Dermis blood vessel endothelial cell (primary cell): ENCODE results near the gene MAMLD1. TPM values are rescaled to one million over a fixed set of nuclear protein-coding genes. Genes with fewer than 3 reads are reported as not detected.

ENCODE experiments used
- DNase-seq: peaks from one replicate; pipeline ENCODE4 v3.0.0; 2010
- total RNA-seq: library from RNA; depleted of rRNA; stranded (reverse); fragments of >200 nt; gene quantifications from 2 replicates; pipeline ENCODE4 v1.2.3, GENCODE V29; 2014

Gene MAMLD1
- total RNA-seq, 1 donor from 2014 or later: 0.85 TPM

GRCh38 chrX:150406596-150406995, 43.5 kb downstream of the MAMLD1 start:
- DNase-seq: no peak

DNA sequence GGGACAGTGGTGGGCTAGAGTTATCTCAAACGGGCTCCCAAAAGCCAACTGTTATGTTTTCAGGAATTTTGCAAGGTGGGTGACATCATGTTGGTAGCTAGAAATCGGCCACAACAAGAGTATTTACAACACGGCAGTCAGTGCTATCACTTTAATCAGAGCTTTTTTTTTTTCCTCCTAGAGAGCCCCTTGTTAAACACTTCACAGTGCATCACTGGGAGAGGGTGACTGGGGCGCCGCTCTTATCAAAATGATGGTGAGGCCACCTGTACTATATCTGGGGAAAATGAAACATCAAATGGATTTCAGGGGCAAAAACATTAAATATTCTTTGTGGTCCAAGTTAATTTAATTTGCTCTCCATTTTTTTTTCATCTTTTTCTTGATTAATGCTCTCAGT, 44.9 kb downstream of the MAMLD1 start:
- no peak for DNase-seq

- no peak for DNase-seq
Observed at GRCh38 chrX:150408561-150408960, 45.4 kb downstream of the MAMLD1 start.

GRCh38 chrX:150409486-150409885, 46.4 kb downstream of the MAMLD1 start:
- DNase-seq: no peak

GRCh38 chrX:150409964-150410363, 46.8 kb downstream of the MAMLD1 start:
- DNase-seq: no peak

DNA sequence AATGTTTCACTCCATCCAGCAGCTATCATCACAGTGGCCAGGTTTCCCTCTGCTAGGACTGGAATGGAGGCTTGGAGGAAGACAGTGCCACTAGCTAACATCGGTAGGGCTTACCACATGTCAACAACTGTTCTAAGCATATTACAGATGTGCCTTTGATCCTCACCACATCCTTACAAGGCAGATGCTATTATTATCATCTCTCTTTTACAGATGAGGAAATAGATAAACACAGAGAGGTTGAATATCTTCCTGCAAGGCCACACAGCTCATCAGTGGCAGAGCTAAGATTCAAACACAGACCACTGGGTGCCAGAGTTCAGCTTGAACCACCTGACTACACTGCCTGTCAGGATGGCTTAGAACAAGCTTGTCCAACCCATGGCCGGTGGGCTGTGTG, 47.4 kb downstream of the MAMLD1 start:
- no peak for DNase-seq

GRCh38 chrX:150411656-150412055, 48.5 kb downstream of the MAMLD1 start:
- DNase-seq: no peak

GRCh38 chrX:150414228-150414627, 51.1 kb downstream of the MAMLD1 start:
- DNase-seq: no peak

DNA sequence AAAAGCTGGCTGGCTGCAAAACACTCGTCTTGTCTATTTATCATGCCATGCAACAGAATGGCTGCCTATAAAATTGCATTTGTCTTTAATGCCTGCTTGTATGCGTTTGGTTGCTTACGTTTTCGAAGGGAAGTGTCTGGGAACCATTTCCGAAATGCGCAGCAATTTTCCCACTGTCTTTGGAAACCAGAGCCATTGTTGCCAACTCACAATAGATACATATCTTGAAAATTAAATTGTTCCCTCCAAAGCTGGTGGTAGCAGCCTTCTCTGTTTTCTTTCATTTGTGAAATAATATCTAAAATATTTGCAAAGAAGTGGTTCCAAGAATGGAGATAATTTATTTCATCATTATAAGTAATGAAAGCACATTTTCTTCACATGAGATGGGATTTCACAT, 53.4 kb downstream of the MAMLD1 start:
- DNase-seq: peak; percentile 2

DNA sequence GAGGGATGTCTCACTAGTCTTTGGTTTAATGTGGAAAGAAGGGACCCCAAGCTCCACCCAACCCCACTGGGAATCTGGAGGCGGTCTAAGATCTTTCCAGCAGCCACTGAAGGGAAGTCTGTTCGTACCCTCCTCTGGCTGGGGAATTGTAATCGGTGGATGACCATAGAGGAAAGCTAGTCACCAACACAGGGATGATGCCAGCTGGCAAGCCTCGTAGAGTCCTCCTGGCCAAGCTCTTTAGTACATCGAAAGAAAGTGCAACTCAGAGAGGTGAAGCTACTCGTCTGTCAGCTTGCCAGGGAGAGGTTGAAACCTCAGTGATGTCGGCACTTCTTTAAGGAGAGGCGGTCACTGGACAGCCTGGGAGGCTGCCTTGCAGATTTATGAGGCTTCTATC, 58.7 kb downstream of the MAMLD1 start:
- DNase-seq: no peak

- peak; percentile 5 for DNase-seq
Observed at GRCh38 chrX:150429594-150429993, 66.5 kb downstream of the MAMLD1 start.

DNA sequence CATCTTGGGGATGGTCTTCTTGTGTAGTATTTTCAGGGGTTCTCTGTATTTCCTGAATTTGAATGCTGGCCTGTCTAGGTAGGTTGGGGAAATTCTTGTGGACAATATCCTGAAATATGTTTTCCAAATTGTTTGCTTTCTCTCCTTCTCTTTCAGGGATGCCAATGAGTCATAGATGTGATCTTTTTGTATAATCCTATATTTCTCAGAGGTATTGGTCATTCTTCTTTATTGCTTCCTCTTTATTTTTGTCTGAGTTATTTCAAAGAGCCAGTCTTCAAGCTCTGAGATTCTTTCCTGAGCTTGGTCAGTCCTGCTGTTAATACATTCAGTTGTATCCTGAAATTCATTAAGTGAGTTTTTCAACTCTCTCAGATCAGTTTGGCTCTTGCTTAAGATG, 73.1 kb downstream of the MAMLD1 start:
- DNase-seq: no peak

DNA sequence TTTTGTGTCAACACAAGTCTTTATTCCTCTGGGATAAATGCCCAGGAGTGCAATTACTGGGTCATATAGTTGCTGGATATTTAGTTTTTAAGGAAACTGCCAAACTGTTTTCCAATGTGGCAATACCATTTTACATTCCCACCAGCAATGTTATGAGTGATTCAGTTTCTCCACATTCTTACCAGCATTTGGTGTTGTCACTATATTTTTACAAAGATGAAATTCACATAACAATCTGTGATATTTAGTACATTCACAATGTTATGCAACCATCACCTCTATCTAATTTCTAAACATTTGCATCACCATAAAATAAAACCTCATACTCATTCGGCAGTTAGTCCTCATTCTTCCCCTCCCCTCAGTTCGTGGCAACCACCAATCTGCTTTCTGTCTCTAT, 75.0 kb downstream of the MAMLD1 start:
- DNase-seq: no peak

- peak; percentile 77 for DNase-seq
Observed at GRCh38 chrX:150446151-150446550, 83.0 kb downstream of the MAMLD1 start.

DNA sequence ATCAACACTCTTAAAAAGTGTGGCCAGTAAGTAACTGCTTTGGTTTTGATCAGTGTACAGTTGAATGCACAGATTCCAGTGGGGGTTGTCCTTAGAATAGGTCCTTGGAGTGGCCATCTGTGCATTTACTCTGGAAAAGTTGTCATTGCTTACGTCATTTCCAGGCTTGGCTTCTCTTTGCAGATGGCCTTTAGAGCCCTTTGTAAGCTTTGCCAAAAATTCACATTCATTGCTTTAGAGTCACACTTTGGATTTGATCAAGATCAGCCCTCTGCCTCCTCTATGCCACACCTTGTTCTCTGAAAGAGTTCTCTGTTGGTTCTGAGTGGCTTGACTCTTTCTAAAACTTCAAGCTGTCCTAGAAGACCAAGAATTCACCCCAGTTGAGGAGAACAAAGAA, 83.9 kb downstream of the MAMLD1 start:
- DNase-seq: peak; percentile 57

DNA sequence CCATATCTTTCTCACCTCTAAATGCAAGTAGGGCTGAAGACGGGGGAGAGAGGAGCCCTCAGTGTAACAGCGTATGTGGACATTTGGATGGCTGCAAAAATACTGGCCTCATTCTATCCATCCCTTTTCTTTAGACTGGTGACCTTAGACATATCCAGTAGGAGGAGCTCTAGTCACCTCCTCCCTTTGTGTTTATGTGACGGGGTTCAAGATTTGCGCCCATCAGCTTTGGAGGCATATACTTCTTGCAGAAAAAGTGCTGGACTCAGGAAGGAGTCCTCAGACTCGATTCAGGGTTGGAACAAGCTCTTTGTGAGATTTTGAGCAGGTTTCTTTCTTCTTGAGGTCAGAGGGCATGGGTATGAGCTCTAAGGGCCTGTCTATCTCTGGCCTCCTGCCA, 86.2 kb downstream of the MAMLD1 start:
- no peak for DNase-seq

GRCh38 chrX:150450519-150451177, 87.5 kb downstream of the MAMLD1 start:
- DNase-seq: no peak

- no peak for DNase-seq
Observed at GRCh38 chrX:150451953-150452352, 88.8 kb downstream of the MAMLD1 start.

GRCh38 chrX:150454083-150454482, 91.0 kb downstream of the MAMLD1 start:
- no peak for DNase-seq

DNA sequence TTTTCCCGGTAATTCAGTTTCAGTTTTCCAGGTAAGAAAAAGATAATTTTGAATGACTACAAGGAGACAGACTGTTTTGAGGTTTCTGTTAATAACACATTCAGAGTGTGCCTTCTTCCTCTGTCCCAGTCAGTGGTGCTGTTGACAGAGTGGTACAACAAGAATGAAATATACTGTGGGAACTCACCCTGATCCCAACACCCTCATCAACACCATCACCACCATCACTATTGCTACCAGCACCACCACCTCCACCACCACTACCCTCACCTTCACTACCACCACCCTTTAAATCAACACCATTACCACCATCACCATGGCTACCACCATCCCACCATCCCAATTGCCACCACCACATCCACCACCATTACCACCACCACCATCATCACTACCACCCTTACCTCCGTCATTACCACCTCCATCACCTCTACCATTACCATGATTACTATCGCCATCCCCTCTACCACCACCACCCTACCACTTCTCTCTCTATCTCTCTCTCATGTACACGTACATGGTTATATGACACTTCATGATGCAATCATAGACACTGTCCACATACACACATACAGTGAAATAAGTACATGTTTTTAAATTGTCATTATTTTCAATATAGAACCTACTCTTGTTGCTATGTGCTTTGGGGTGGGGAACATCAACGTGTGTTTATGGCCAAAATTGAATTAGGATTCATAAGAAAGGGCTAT, 91.5 kb downstream of the MAMLD1 start:
- DNase-seq: no peak

GRCh38 chrX:150455215-150455608, 92.1 kb downstream of the MAMLD1 start:
- no peak for DNase-seq

DNA sequence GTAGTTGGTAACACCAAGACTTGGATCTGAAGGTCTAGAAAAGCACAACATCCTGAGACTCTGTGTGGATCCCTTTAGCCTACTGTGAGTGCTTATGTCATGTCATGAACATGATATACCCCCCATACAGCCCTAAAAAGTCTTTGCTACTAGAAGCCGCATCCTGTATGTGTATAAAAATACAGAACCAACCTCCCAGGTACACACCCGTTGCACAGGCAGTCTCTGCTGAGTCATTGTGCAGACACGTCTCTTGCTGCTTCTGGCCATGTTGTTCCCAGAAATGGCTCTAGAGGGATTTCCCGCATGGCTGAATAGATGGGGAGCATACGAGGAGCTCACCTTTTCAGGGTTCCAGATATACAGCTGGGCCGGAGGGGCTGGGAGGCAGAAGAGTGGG, 93.3 kb downstream of the MAMLD1 start:
- DNase-seq: no peak

DNA sequence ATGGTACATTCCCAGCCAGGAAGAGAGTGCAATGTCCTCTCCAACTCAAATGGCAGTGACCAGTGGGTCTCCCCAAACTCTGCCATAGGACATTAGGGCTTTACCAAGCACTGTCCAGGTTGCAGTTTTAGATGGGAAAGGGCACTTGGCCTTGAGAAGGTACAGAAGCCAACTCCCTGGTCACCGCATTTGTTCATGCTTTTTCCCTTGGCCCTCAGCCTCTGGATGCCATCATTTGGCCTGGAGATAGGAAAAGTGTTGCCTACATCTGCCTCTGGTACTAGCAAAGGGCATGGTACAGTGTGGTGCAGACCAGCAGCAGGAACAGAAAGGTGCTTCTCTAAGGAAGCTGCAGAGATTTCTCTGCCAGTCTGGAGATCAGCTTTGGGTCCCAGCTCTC, 93.8 kb downstream of the MAMLD1 start:
- DNase-seq: no peak

DNA sequence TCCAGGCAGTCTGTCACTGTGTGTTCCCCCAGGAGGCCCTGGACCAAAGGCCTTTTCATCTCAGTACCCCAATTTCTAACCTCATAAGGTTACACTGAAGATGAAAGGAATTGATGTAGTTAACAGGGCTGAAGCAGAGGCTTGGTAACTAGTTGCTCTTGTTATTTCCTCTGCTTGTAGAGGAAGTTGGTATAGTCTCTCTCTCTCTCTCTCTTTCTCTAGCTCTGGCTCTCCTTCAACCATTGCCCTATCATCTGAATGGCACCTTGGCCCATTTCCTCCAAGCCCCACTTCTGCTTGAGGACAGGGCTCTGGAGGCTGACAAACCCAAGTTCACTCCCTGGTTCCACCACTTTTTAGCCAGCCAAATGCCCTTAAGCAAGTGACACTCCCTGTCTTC, 96.1 kb downstream of the MAMLD1 start:
- no peak for DNase-seq

GRCh38 chrX:150460063-150460462, 96.9 kb downstream of the MAMLD1 start:
- DNase-seq: no peak
